Esophagus squamous epithelium (tissue), 5 donors: ENCODE data around the gene ARHGAP9. TPM values are rescaled to one million over a fixed set of nuclear protein-coding genes. Genes with fewer than 3 reads are reported as not detected.
"Not testable (repeated sequence)": the region's sequence is repeated elsewhere in the genome, so short reads cannot be mapped to it uniquely, and the experiment has no call there.

Experiments used
- DNase-seq: peaks from one replicate; lab custom pipeline; 2025; lab: John Stamatoyannopoulos, UW
- H3K27ac ChIP-seq, 4 donors: fragments of 200-600 bp; sonication (generic); one replicate each; pipeline ENCODE4 v1.5.1; 2016 to 2019; ENCODE audit warnings: mild to moderate bottlenecking in 1 of 4
- H3K27me3 ChIP-seq, 4 donors: fragments of 200-600 bp; sonication (generic); 1 replicate in 3 of 4; 2 replicates in 1 of 4; pipeline versions ENCODE4 v1.5.1 to v1.6.0; 2017 to 2021; ENCODE audit warnings: antibody characterized with exemption in 1 of 4
- H3K36me3 ChIP-seq, 3 donors: fragments of 200-600 bp; sonication (generic); one replicate each; pipeline ENCODE4 v1.5.1; 2016 to 2019
- H3K4me1 ChIP-seq, 3 donors: fragments of 200-600 bp; sonication (generic); one replicate each; pipeline ENCODE4 v1.5.1; 2017 to 2019
- H3K4me3 ChIP-seq, 4 donors: fragments of 200-600 bp; sonication (generic); 1 replicate in 3 of 4; 2 replicates in 1 of 4; pipeline ENCODE4 v1.5.1; 2016 to 2019; ENCODE audit warnings: mild to moderate bottlenecking in 2 of 4, moderate library complexity in 1 of 4
- H3K9me3 ChIP-seq, 3 donors: fragments of 200-600 bp; sonication (generic); one replicate each; pipeline ENCODE4 v1.5.1; 2016 to 2019
- POLR2A ChIP-seq, 4 donors: fragments of 450-650 bp; IDR thresholded peaks; one replicate each; pipeline ENCODE4 v1.6.1; 2017; ENCODE audit warnings: antibody characterized with exemption in 4 of 4, mild to moderate bottlenecking in 4 of 4, moderate library complexity in 3 of 4
- WGBS, 2 donors: methylation state at CpG; one replicate each; pipeline ENCODE4 v1.1.5; 2018; 5-methylcytosine and 5-hydroxymethylcytosine counted together
- intact Hi-C: fragments of 100-400 bp; cut with DNase I; formaldehyde crosslinking; loops from one replicate; pipeline ENCODE4 v1.15.0; 2022
- total RNA-seq, 4 donors: library from RNA; depleted of rRNA; stranded (reverse); fragments of >200 nt; gene quantifications; one replicate each; pipeline ENCODE4 v1.1.0, GENCODE V29; 2016
- TF ChIP-seq, protein P1 (sequence below), 6 experiments: fragments of 450-650 bp in 4 of 6; fragments of 200-600 bp in 2 of 6; sonication (generic) in 2 of 6; IDR thresholded peaks; one replicate each; pipeline ENCODE4 v1.5.1; 2016 to 2019; ENCODE audit warnings: antibody characterized with exemption in 6 of 6, mild to moderate bottlenecking in 4 of 6, moderate library complexity in 4 of 6
- donor health status: DM: yes; HTN: yes; CAD: no.

The ARHGAP9 gene
- total RNA-seq, 4 donors from 2014 or later: 4.5 to 20.4 (median 11.3) TPM

DNA sequence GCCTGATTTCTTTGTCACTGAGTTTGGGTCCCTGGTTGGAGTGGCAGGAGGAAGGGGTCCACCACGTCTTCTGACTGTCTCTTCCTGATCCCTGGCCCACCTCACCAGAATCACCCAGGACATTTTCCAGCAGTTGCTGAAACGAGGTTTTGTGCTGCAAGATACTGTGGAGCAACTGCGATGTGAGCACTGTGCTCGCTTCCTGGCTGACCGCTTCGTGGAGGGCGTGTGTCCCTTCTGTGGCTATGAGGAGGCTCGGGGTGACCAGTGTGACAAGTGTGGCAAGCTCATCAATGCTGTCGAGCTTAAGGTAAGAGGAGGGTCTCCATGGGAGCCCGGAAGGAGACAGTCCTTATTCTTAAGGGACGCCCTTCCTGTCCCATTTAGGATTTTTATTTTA lies 20.5 kb upstream of the ARHGAP9 start:
- no peak for DNase-seq
- H3K36me3 ChIP-seq: peaks cover 35 to 100% (median 37%) of the 10 kb centered on the region in 3 donors
- H3K27ac ChIP-seq: no peak overlapping the region
- TF ChIP-seq, protein P1, sequence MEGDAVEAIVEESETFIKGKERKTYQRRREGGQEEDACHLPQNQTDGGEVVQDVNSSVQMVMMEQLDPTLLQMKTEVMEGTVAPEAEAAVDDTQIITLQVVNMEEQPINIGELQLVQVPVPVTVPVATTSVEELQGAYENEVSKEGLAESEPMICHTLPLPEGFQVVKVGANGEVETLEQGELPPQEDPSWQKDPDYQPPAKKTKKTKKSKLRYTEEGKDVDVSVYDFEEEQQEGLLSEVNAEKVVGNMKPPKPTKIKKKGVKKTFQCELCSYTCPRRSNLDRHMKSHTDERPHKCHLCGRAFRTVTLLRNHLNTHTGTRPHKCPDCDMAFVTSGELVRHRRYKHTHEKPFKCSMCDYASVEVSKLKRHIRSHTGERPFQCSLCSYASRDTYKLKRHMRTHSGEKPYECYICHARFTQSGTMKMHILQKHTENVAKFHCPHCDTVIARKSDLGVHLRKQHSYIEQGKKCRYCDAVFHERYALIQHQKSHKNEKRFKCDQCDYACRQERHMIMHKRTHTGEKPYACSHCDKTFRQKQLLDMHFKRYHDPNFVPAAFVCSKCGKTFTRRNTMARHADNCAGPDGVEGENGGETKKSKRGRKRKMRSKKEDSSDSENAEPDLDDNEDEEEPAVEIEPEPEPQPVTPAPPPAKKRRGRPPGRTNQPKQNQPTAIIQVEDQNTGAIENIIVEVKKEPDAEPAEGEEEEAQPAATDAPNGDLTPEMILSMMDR (IDR thresholded peaks at IDR 0.05): no peak
- no peak for TF ChIP-seq POLR2A (IDR thresholded peaks at IDR 0.05)
- no peak overlapping the region for H3K4me3 ChIP-seq
- H3K9me3 ChIP-seq: no peaks in the 10 kb centered on the region
- WGBS, 2 donors: 95 to 96% methylated on average over 11 of the region's 11 CpGs
- H3K27me3 ChIP-seq: no peaks in the 10 kb centered on the region
- no peaks in the 10 kb centered on the region for H3K4me1 ChIP-seq
- intact Hi-C loops: no loop called here

DNA sequence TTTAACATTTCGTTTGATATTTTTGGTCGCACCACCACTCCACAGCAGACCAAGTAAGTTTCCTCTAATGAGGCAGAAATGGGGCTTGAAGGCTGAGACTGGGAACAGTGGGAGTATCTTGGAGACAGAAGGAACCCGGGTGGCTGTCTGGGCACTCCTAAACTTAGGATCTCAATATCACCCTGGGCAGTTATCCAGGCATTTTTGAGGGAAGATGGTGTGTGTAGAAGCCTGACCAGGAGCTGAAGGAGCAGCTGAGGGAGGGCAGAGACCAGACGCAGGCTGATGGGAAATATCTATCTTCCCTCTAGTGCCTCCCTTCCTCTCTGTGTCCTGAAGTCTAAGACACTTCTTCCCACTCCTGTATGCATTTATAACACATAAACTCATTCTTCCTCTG lies 18.9 kb upstream of the ARHGAP9 start:
- Histone ChIP-seq H3K4me1 (no peaks in the 10 kb centered on the region), H3K36me3 (peaks cover 28 to 94% (median 35%) of the 10 kb centered on the region in 3 donors), H3K4me3 (no peak overlapping the region), H3K27me3 (no peaks in the 10 kb centered on the region), H3K27ac (no peak overlapping the region), H3K9me3 (no peaks in the 10 kb centered on the region)
- no peak for DNase-seq
- TF ChIP-seq, protein P1 (IDR thresholded peaks at IDR 0.05): no peak
- TF ChIP-seq POLR2A (IDR thresholded peaks at IDR 0.05): no peak
- intact Hi-C loops: no loop called here
- WGBS, 2 donors: 87 to 94% methylated on average over 2 to 3 of the region's 4 CpGs

DNA sequence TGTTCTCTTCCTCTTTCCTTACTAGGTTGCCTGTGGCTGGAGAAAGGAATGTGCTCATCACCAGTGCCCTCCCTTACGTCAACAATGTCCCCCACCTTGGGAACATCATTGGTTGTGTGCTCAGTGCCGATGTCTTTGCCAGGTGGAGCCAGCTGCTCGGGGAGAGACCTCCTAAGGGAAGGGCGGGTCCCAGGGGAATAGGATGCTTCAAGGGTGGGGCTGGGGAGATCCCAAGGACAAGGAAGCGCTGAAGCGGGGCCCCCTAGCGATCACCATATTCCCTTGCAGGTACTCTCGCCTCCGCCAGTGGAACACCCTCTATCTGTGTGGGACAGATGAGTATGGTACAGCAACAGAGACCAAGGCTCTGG lies 18.5 kb upstream of the ARHGAP9 start:
- no peak overlapping the region for H3K27ac ChIP-seq
- WGBS, 2 donors: 89 to 98% methylated on average over 6 to 7 of the region's 9 CpGs
- DNase-seq: no peak

DNA sequence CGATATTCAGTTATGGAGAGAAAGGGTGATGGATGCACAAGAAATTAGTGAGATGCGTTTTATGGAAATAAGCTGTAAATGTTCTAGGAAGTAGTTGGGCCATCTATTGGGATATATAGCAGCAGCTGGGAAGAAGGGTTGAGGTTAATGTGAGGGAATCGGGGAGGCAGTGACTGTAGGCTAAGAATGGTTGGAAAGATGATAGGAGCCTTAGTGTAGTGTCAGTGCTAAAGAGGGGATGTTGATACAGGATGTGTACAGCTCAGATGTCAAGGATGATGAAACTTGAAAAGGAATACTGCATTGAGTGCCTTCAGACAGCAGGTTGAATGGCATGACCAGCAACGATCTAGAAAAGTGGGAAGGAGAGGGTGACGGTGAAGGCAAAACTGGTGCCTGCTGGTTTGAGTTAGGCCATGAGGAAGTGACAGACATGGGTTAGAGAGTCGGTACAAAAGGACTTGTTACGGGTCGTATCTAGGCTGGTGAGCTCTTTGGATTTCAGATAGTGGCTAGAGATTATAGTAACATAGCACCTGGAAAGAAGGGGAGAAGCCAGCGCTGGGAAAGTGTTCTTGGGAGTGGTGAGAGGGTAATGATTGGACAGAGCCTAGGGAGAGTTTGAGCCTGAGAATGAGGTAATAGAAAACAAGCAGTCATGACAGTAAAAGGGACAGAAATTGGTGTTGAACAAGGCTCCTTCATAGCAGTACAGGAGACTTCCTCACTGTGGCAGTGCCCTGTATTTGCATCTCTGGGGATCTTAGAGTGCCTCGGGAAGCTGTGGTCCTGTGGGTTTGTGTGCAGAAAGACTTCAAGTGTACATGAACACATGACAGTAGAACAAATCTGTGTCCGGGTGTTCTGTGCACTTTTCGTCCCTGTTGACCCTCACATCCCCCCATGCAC lies 17.8 kb upstream of the ARHGAP9 start:
- DNase-seq: no peak
- H3K27ac ChIP-seq: no peak overlapping the region
- intact Hi-C loops: no loop called here
- no peak overlapping the region for H3K4me3 ChIP-seq
- H3K9me3 ChIP-seq: no peaks in the 10 kb centered on the region
- 89 to 94% methylated on average over 12 of the region's 12 CpGs for WGBS, 2 donors
- H3K27me3 ChIP-seq: no peaks in the 10 kb centered on the region
- no peak for TF ChIP-seq POLR2A (IDR thresholded peaks at IDR 0.05)
- TF ChIP-seq, protein P1 (IDR thresholded peaks at IDR 0.05): no peak
- H3K36me3 ChIP-seq: peaks cover 28 to 89% (median 35%) of the 10 kb centered on the region in 3 donors
- H3K4me1 ChIP-seq: no peaks in the 10 kb centered on the region

More for the DNA sequence above, 18.5 kb upstream of the ARHGAP9 start:
- TF ChIP-seq, protein P1 (IDR thresholded peaks at IDR 0.05): no peak
- TF ChIP-seq POLR2A (IDR thresholded peaks at IDR 0.05): no peak
- Histone ChIP-seq H3K4me3 (no peak overlapping the region), H3K36me3 (peaks cover 28 to 90% (median 35%) of the 10 kb centered on the region in 3 donors), H3K27me3 (no peaks in the 10 kb centered on the region), H3K9me3 (no peaks in the 10 kb centered on the region), H3K4me1 (no peaks in the 10 kb centered on the region)
- intact Hi-C loops: no loop called here

DNA sequence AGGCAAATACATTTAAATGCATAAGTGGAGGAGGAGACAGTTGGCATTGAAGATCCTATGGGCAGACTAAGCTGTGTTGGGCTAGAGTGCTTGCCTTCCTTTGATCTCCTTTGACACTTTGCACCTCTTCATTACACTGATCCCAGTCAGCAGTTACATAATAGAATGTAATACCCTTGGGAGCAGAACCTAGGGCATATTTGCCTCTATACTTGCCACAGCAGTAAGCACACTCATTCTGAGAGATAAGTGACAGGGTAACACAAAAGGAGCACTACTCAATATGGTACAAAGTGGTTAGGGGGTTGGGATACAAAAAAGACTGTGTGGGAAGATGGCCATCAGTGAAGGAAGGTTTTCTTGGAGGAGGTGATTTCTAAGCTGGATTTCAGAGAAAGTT lies 17.2 kb upstream of the ARHGAP9 start:
- H3K4me1 ChIP-seq: no peaks in the 10 kb centered on the region
- H3K4me3 ChIP-seq: no peak overlapping the region
- no peak for DNase-seq
- intact Hi-C loops: no loop called here
- H3K27me3 ChIP-seq: no peaks in the 10 kb centered on the region
- no peak overlapping the region for H3K27ac ChIP-seq
- TF ChIP-seq, protein P1 (IDR thresholded peaks at IDR 0.05): no peak
- TF ChIP-seq POLR2A (IDR thresholded peaks at IDR 0.05): no peak
- H3K9me3 ChIP-seq: no peaks in the 10 kb centered on the region
- H3K36me3 ChIP-seq: peaks cover 28 to 89% (median 35%) of the 10 kb centered on the region in 3 donors

DNA sequence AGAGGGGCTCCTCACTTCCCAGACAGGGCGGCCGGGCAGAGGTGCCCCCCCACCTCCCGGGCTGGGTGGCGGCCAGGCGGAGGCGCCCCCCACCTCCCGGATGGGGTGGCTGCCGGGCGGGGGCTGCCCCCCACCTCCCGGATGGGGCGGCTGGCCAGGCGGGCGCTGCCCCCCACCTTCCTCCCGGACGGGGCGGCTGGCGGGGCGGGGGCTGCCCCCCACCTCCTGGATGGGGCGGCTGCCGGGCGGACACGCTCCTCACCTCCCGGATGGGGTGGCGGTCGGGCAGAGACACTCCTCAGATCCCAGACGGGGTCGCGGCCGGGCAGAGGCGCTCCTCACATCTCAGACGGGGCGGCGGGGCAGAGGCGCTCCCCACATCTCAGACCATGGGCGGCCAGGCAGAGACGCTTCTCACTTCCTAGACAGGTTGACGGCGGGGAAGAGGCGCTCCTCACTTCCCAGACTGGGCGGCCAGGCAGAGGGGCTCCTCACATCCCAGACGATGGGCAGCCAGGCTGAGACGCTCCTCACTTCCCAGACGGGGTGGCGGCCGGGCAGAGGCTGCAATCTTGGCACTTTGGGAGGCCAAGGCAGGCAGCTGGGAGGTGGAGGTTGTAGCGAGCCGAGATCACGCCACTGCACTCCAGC lies 15.5 kb upstream of the ARHGAP9 start:
- WGBS, 2 donors: no CpG with 5 or more reads among the region's 48 CpGs
- H3K27me3 ChIP-seq, DNase-seq, H3K4me3 ChIP-seq, H3K27ac ChIP-seq, intact Hi-C loops, H3K9me3 ChIP-seq, H3K4me1 ChIP-seq: not testable (repeated sequence)
- peaks cover 20 to 89% (median 29%) of the 10 kb centered on the region in 3 donors for H3K36me3 ChIP-seq
